Fibroblast of upper back skin (primary cell): ENCODE data around the gene VPS9D1.

Experiments used
- DNase-seq: peaks from one replicate; pipeline ENCODE4 v3.0.0-alpha.2; 2013

VPS9D1 gene

GRCh38 chr16:89732142-89732917 lies 11.6 kb upstream of the VPS9D1 start:
- no peak for DNase-seq

GRCh38 chr16:89730610-89731234 lies 10.0 kb upstream of the VPS9D1 start:
- no peak for DNase-seq

- no peak for DNase-seq
Observed at GRCh38 chr16:89729863-89730593, 9.3 kb upstream of the VPS9D1 start.

GRCh38 chr16:89729293-89729692 lies 8.6 kb upstream of the VPS9D1 start:
- DNase-seq: no peak

GRCh38 chr16:89727406-89728120 lies 6.9 kb upstream of the VPS9D1 start:
- no peak for DNase-seq

- DNase-seq: no peak
Observed at GRCh38 chr16:89723279-89724250, 2.9 kb upstream of the VPS9D1 start.

GRCh38 chr16:89722392-89723278 lies 1.9 kb upstream of the VPS9D1 start:
- DNase-seq: no peak

- DNase-seq: peak; percentile 24
Observed at GRCh38 chr16:89721546-89722391, 1.1 kb upstream of the VPS9D1 start.

- no peak for DNase-seq
Observed at GRCh38 chr16:89720551-89720812, 216 bp downstream of the VPS9D1 start.

GRCh38 chr16:89717688-89718505 lies 2.8 kb downstream of the VPS9D1 start:
- DNase-seq: no peak

- DNase-seq: no peak
Observed at GRCh38 chr16:89716916-89717687, 3.6 kb downstream of the VPS9D1 start.

GRCh38 chr16:89716493-89716892 lies 4.2 kb downstream of the VPS9D1 start:
- no peak for DNase-seq

- peak; percentile 41 for DNase-seq
Observed at GRCh38 chr16:89712274-89712781, 8.4 kb downstream of the VPS9D1 start.

GRCh38 chr16:89711601-89712273 lies 9.0 kb downstream of the VPS9D1 start:
- peak; percentile 72 for DNase-seq

- no peak for DNase-seq
Observed at GRCh38 chr16:89710709-89711564, 9.8 kb downstream of the VPS9D1 start.

- DNase-seq: no peak
Observed at GRCh38 chr16:89709716-89710432, 10.8 kb downstream of the VPS9D1 start.
